DMS 273 (cell line): ENCODE results near the gene MKNK1.
A peak's percentile ranks its signal among the peaks of the same experiment; 100 is the strongest.

ENCODE experiments used
- DNase-seq: peaks from one replicate; lab custom pipeline; 2025; ENCODE audit not compliant: unreplicated experiment; lab: John Stamatoyannopoulos, UW

The MKNK1 gene

GRCh38 chr1:46544561-46545240 is 59.4 kb downstream of the MKNK1 start:
- DNase-seq: no peak

GRCh38 chr1:46543761-46544560 is 60.1 kb downstream of the MKNK1 start:
- DNase-seq: no peak

GRCh38 chr1:46543382-46543760 is 60.7 kb downstream of the MKNK1 start:
- DNase-seq: no peak

GRCh38 chr1:46539972-46540371 is 64.1 kb downstream of the MKNK1 start:
- no peak for DNase-seq

- no peak for DNase-seq
Measured at GRCh38 chr1:46538147-46538546, 65.9 kb downstream of the MKNK1 start.

GRCh38 chr1:46537651-46538050 is 66.4 kb downstream of the MKNK1 start:
- no peak for DNase-seq

GRCh38 chr1:46536527-46536926 is 67.5 kb downstream of the MKNK1 start:
- DNase-seq: no peak

GRCh38 chr1:46535063-46535462 is 69.0 kb downstream of the MKNK1 start:
- peak; percentile 51 for DNase-seq

GRCh38 chr1:46533179-46533864 is 70.7 kb downstream of the MKNK1 start:
- peak; percentile 75 for DNase-seq

- DNase-seq: peak; percentile 87
Measured at GRCh38 chr1:46532498-46533178, 71.4 kb downstream of the MKNK1 start.

- no peak for DNase-seq
Measured at GRCh38 chr1:46532095-46532494, 72.0 kb downstream of the MKNK1 start.

GRCh38 chr1:46530791-46531409 is 73.2 kb downstream of the MKNK1 start:
- DNase-seq: peak; percentile 25

- DNase-seq: no peak
Measured at GRCh38 chr1:46530311-46530710, 73.8 kb downstream of the MKNK1 start.

GRCh38 chr1:46529031-46529630 is 74.9 kb downstream of the MKNK1 start:
- DNase-seq: no peak

GRCh38 chr1:46528297-46528955 is 75.6 kb downstream of the MKNK1 start:
- peak; percentile 66 for DNase-seq

- DNase-seq: peak; percentile 90
Measured at GRCh38 chr1:46527474-46528296, 76.4 kb downstream of the MKNK1 start.

GRCh38 chr1:46526691-46527291 is 77.3 kb downstream of the MKNK1 start:
- DNase-seq: peak; percentile 58

GRCh38 chr1:46526013-46526690 is 77.9 kb downstream of the MKNK1 start:
- no peak for DNase-seq
